Activated gamma-delta T cell treated with anti-CD3 and anti-CD28 coated beads, Interleukin-2, amount 50 U/mL, for 16 hours (primary cell): ENCODE measurements around the gene M6PR.
A peak's percentile ranks its signal among the peaks of the same experiment; 100 is the strongest.

ENCODE experiments used
- DNase-seq: peaks from one replicate; pipeline ENCODE4 v3.0.0-alpha.2; 2020; ENCODE audit warnings: low read depth

Gene M6PR

GRCh38 chr12:8949342-8950220 lies at the start of gene M6PR:
Gene M6PR (minus strand): TSS chr12:8949645. CDS start chr12:8946404, 3,241 bp downstream.
- DNase-seq: peak; percentile 79

- no peak for DNase-seq
These were observed 47.4 kb upstream of the M6PR start for GRCh38 chr12:8996682-8997405.

- DNase-seq: no peak
These were observed 45.8 kb upstream of the M6PR start for GRCh38 chr12:8995021-8995775.

- no peak for DNase-seq
These were observed 44.4 kb upstream of the M6PR start for GRCh38 chr12:8993827-8994226.

DNA sequence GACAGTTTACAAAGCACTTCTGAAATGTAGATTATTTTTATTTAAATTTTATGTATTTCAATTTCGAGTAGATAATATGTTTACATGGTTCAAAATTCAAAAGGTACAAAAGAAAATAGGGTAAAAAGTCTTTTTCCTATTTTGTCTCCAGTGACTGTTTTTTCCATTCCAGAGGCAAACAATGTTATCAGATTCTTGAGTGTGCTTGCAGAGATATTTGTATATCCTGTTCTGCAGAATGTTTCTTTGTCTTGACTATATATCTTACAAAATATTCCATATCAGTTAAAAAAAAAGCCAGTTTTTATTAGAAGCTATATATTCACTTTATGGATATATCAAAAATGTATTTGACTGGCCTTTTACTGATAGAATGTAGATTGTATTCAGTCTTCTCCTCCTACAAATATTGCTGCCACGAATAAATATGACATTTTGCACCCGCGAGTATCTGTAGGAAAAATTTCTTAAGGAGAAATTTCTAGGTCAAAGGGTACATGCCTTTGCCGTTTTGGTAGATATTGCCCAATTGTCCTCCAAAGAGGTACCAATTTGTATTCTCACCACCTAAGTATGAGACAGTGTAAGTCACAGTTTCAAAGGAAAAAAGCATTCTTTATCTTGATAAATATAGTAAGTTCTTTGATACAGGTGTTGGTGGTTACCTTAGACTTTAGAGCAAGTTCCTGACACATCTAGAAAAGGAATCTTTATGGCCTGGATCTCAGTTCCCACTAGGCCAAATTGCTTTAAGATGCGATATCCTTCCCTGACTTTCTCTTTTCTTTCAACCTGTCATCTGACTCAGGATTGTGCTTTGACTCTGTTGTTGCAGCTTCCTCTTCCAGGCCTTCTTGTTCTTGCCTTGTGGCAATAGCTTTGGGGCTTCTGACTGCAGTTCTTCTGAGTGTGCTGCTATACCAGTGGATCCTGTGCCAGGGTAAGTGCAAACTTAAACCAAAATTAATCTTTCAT lies 42.2 kb upstream of the M6PR start:
- no peak for DNase-seq

GRCh38 chr12:8989413-8989812 lies 40.0 kb upstream of the M6PR start, which contains the start of gene KLRG1:
Gene KLRG1 (plus strand): TSS chr12:8989546. CDS start chr12:8989636, 90 bp downstream.
- no peak for DNase-seq

DNA sequence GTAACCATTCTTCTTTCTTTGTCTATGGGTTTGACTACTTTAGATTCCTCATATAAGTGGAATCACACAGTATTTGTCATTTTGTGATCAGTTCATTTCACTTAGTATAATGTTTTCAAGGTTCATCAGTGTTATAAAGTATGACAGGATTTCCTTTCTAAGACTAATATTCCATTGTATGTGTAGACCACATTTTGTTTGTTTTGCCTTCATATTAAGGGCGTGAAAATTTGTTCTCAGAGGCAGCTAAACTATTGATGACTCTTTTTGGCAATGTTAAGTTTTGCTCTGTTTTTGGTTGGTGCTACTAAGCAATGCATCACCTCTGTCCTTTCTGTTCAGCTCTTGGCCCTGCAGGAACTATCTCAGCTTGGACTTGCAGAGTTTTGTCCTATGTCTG lies 38.2 kb upstream of the M6PR start:
- DNase-seq: no peak

DNA sequence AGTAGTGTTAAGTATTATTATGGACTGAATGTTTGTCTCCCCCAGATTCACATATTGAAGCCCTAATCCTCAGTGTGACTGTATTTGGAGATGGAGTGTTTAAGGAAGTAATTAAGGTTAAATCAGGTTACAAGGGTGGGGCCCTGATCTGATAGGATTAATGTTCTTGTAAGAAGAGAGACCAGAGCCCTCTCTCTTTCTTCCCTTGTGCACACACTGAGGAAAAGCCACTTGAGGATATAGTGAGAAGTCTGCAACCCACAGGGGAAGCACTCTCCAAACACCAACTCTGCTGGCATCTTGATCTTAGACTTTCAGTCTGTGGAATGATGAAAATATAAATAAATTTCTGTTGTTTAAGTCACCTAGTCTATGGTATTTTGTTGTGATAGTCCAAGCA lies 37.7 kb upstream of the M6PR start:
- no peak for DNase-seq

GRCh38 chr12:8985213-8985754 lies 35.8 kb upstream of the M6PR start:
- DNase-seq: no peak

DNA sequence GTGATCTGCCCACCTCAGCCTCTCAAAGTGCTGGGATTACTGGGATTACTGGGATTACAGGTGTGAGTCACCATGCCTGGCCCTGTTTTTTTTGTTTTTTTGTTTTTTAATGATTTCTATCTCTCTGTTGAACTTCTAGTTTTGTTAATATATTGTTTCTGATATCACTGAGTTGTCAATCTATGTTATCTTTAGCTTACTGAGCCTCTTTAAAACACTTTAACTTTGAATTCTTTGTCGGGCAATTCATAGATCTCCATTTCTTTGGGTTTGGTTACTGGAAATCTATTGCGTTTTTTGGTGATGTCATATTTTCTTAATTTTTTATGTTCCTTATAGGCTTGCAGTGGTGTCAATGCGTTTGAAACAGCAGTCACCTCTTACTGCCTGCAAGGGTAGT lies 30.7 kb upstream of the M6PR start:
- DNase-seq: no peak

- DNase-seq: no peak
These were observed 21.0 kb upstream of the M6PR start for GRCh38 chr12:8970432-8970831.

- no peak for DNase-seq
These were observed 20.5 kb upstream of the M6PR start for GRCh38 chr12:8969861-8970411.

DNA sequence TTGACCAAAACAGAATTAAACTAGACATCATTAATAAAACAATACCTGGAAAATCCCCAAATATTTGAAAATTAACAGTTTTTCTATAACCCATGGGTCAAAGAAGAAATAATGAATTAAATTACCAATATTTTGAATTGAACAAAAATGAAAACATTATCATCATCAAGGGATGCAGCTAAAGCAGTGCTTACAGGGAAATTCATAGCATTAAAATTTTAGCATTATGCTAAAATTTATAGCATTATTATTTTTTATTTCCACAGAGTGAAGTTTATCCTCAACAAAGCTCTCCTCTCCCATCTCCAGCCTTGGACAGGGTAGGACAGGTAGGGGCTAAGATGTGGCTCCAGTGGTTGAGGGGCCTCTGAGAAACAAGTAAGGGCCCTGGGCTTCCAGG lies 19.3 kb upstream of the M6PR start:
- no peak for DNase-seq

DNA sequence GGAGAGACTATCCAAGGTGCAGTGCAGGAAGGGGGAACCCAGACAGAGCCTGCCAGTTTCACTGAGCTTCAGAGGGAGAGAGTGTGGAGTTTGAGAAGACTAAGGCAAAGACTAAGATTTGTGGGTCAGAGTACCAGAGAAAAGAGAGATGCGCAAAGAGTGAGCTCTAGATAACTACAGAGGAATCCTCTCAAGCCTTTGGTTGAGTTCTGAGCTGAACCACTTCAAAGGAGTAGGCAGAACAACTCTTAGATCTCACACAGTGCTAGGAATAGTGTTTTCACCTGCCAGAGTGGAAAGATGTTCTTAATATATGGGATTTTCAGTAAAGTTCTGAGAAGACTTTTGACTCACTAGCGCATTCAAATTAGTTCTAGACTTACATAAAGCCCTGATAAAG lies 10.7 kb upstream of the M6PR start:
- DNase-seq: no peak

- no peak for DNase-seq
These were observed 8.6 kb upstream of the M6PR start for GRCh38 chr12:8958066-8958465.

DNA sequence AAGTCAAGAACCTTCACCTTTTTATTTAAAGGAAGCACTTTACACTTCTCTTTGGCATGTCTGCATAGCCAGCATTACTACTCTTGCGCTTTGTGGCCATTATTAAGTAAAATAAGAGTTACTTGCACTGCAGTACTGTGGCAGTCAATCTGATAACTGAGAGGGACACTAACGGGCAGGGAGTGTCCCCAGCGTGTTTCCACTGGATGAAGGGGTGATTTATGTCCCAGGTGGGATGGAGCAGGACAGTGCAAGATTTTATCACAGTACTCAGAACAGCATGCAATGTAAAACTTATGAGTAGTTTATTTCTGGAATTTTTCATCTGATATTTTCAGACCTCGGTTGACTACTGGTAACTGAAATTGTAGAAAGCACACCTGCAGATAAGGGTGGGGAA lies 8.1 kb upstream of the M6PR start:
- no peak for DNase-seq

DNA sequence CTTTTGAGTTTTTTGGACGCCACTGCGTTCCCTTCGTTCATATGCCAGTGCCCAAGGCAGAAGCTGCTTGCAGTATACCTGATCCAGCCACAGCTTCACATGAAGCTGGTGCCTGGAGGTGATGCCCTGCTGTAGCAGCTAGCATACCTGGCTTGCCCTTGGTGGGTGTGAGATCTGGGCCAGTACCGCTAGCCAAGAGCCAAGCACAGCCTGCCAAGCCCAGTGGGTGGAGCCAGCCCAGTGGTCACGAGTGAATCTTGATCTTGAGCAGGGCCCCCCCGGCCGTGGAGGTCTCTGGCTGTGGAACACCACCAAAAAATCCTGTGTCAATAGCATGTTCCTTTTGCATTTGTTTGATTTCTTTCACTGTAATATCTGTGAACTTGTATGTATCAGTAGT lies 7.3 kb upstream of the M6PR start:
- no peak for DNase-seq

DNA sequence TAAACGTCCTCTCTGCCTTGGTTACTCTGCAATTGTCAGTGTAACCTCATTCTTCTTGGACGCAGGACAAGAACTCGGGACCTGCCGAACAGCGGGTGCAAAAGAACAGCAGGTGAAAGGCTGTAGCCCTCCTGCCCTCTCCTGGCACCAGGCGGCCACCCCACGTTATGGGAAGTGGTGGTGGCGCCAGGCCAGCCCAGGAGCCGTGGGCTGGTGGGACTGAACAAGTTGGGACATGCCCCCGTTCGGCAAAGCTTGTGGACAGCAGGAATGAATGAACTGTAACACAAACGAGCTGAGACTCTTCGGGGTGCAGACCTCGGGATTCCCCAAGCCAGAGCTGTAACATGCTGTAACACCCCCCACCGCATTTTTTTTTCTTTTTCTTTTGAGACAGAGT lies 6.6 kb upstream of the M6PR start:
- no peak for DNase-seq

- peak; percentile 51 for DNase-seq
These were observed 4.4 kb upstream of the M6PR start for GRCh38 chr12:8953773-8954402.

DNA sequence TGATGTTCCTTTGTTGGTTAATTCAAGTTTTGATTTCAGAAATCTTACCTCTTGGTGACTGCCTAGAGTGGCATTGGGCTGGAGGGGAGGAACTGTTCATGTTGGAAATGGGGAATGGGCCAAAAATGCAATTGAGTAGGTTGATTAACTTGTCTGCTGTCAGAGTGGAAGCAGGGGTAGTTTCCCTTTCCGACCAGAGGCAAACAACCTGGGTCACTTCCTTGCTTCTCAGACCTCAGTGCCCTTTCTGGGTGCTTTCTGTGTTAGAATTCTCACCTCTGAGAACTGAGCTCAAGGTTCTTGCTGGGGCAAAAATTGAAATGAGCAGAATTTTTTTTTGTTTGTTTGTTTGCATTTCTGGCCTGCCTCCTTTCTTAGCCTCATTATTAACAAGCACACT lies 2.3 kb upstream of the M6PR start:
- peak; percentile 34 for DNase-seq
